Measurements from ENCODE around the gene ASB15.

Gene ASB15

DNA sequence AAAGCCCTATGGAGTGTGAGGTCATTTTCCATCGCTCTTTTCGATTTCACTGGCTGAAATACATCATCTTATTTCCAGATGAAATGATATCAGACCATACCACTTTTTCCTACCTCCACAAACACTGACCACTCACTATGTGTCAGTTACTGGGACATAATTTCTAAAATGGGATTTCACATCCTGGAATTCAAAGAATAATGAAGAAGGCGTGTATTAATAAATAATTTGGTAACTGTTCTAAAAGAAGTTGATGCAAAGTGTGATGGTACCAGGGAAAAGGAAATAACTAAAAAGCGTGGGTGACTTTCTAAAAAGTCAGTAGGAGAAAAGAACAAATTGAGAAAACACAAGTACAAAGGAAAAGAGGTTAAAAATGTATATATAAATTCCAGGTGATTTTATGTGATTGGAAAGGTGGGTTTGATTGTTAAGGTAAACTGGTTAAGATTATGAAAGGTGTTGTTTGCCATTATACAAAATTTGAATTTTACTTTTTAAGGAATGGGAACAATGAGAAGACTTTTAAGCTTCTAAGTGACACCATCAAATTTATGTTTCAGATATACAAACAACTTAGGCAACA is 43.2 kb upstream of the ASB15 start:
- TF ChIP-seq, protein P1, sequence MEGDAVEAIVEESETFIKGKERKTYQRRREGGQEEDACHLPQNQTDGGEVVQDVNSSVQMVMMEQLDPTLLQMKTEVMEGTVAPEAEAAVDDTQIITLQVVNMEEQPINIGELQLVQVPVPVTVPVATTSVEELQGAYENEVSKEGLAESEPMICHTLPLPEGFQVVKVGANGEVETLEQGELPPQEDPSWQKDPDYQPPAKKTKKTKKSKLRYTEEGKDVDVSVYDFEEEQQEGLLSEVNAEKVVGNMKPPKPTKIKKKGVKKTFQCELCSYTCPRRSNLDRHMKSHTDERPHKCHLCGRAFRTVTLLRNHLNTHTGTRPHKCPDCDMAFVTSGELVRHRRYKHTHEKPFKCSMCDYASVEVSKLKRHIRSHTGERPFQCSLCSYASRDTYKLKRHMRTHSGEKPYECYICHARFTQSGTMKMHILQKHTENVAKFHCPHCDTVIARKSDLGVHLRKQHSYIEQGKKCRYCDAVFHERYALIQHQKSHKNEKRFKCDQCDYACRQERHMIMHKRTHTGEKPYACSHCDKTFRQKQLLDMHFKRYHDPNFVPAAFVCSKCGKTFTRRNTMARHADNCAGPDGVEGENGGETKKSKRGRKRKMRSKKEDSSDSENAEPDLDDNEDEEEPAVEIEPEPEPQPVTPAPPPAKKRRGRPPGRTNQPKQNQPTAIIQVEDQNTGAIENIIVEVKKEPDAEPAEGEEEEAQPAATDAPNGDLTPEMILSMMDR (IDR thresholded peaks at IDR 0.05; ENCODE audit: low read length, missing control alignments), result no peak
- DNase-seq (ENCODE audit: low read depth), result no peak
- H3K4me3 ChIP-seq (replicated peaks; ENCODE audit: low read depth, low read length), result peak overlapping the region; percentile 68

DNA sequence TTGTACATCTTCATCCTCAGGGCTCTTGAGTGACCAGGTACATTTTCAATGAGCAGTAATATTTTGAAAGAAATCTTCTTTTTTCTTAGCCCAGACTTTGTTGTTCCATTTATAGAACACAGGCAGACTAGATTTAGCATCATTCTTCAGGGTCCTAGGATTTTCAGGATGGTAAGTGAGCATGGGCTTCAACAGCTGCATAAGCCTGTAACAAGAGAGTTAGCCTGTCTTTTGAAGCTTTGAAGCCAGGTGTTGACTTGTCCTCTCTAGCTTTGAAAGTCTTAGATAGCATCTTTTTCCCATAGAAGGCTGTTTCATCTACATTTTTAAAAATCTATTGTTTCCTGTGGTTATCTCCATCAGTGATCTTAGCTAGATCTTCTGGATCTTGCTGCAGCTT is 39.5 kb upstream of the ASB15 start:
- DNase-seq (ENCODE audit: low read depth), result no peak
- TF ChIP-seq, protein P1 (IDR thresholded peaks at IDR 0.05; ENCODE audit: low read length, missing control alignments), result no peak

DNA sequence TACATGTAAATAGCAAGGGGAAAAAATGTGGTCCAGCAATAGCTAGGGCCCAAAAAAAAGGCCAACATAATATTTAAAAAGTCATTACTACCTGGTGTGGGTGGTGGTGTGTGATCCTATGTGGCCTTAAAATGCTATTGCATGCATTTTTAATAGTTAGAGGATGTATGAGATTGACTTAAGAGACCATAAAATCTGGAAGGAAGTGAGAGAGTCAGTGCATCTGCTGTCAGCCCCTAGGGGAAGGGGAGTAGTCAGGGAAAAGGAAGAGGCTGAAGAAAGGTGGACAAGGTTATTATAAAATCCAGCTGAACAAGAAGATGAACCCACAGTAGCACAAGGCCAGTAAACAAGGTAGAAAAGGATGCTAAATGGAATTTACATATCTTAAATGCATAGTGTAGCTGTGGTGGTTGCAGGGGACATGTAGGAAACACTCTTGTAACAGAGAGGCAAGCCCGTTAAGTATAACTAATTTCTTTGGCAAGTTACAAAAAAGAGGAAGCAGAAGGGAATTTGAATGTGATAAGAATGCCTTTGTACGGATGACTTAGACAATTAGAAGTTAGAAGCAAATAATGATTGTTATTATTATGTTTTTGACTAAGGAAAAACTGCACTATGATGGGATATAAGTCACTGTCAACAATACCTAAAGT is 32.1 kb upstream of the ASB15 start:
- TF ChIP-seq, protein P1 (IDR thresholded peaks at IDR 0.05; ENCODE audit: low read length, missing control alignments), result no peak
- H3K4me3 ChIP-seq (replicated peaks; ENCODE audit: low read depth, low read length), result no peak overlapping the region
- DNase-seq (ENCODE audit: low read depth), result no peak

More for the DNA sequence above, 39.5 kb upstream of the ASB15 start:
- no peak overlapping the region for H3K4me3 ChIP-seq (replicated peaks; ENCODE audit: low read depth, low read length)

DNA sequence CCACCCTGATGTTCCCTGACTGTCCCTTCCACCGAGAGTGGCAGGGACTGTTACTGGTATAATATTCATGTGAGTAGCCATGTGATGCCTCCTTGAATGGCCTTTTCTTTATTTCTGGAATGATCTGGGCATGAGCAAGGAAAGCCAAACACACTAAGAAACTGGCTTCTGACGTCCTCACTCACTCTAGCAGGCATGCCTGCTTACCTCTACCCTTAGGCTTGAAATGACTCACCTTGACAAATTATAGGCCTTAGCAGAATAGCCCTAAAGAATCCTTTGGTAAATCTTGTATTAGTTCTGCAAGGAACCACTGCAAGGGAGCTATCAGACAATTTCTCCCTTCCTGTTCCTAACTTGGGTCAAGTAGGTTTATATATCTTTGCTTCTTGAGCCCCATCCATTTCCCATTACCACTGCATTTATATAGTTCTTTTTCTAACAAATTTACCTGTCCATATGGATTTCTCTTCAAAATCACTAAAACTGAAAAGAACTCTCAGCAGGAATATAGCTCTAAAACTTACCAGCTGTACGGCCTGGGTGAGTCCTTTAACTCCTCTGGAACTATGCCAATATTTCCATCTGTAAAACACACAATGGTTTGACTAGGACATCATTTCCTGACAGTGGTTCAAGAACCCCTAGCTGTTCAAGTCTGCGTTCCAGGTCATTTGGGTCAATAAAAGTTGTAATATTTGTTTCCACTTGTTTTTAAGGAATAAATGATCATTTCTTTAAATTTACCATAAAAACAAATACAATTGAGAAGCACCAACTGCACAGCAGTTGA is 31.0 kb upstream of the ASB15 start:
- peak; percentile 45 for DNase-seq (ENCODE audit: low read depth)
- H3K4me3 ChIP-seq (replicated peaks; ENCODE audit: low read depth, low read length), result no peak overlapping the region
- TF ChIP-seq, protein P1 (IDR thresholded peaks at IDR 0.05; ENCODE audit: low read length, missing control alignments), result no peak

DNA sequence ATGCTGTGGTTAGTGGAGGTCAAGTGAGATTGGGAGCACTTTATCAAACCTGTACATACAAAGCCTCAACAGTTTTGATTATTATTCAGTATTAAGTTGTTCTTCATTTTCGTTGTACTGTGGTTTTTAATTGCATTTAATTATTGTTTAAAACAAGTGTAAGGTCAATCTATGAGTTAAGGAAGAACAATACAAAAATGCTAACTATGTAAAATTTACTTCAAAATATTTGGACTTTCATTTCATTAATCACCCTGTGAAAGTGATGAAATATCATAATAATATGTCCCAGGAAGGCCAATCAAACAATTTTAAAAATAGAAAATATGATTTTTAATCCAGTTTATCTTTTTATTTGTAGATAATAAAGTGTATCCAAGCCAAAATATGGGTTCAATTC is 30.4 kb upstream of the ASB15 start:
- H3K4me3 ChIP-seq (replicated peaks; ENCODE audit: low read depth, low read length), result no peak overlapping the region
- TF ChIP-seq, protein P1 (IDR thresholded peaks at IDR 0.05; ENCODE audit: low read length, missing control alignments), result no peak
- DNase-seq (ENCODE audit: low read depth), result no peak

DNA sequence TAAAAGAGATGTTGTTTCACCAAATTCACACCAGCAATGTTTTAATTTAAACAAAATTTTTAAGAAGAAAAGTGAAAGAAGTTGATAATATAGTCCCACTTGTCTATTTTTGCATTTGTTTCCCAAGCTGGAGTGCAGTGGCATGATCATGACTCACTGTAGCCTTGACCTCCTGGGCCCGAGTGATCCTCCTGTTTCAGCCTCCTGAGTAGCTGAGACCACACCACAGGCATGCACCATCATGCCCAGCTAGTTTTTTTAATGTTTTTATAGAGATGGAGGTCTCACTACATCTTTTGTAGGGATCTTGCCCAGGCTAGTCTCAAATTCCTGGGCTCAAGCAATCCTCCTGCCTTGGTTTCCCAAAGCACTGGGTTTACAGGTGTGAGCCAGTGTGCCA is 29.9 kb upstream of the ASB15 start:
- TF ChIP-seq, protein P1 (IDR thresholded peaks at IDR 0.05; ENCODE audit: low read length, missing control alignments), result no peak
- no peak overlapping the region for H3K4me3 ChIP-seq (replicated peaks; ENCODE audit: low read depth, low read length)
- DNase-seq (ENCODE audit: low read depth), result peak; percentile 10

Measured in fibroblast of pulmonary artery (primary cell).